ENCODE data around the gene ODAPH. TPM values are rescaled to one million over a fixed set of nuclear protein-coding genes. Genes with fewer than 3 reads are reported as not detected.
A peak's percentile ranks its signal among the peaks of the same experiment; 100 is the strongest.
"Not testable (repeated sequence)": the region's sequence is repeated elsewhere in the genome, so short reads cannot be mapped to it uniquely, and the experiment has no call there.

Gene ODAPH
- total and polyA plus RNA-seq, 4 experiments from 2014 or later = not detected

GRCh38 chr4:75544220-75544619 is 11.6 kb upstream of the ODAPH start:
- H3K36me3 ChIP-seq (ENCODE audit: insufficient read depth, low read length); DNase-seq; H3K4me3 ChIP-seq (ENCODE audit: low read length in 2 of 2); H3K4me1 Mint-ChIP-seq; H3K27ac ChIP-seq (ENCODE audit: low read depth, low read length); H3K4me1 ChIP-seq (ENCODE audit: insufficient read depth, low read length); intact Hi-C loops (cut with micrococcal nuclease); CTCF ChIA-PET (ENCODE audit: partially characterized antibody); POLR2A ChIA-PET (ENCODE audit: partially characterized antibody); H3K9me3 ChIP-seq (ENCODE audit: control insufficient read depth in 1 of 2, low read length in 2 of 2); H3K9me3 Mint-ChIP-seq; H3K27me3 ChIP-seq (ENCODE audit: insufficient read depth, low read length); H3K4me3 Mint-ChIP-seq; H3K27me3 Mint-ChIP-seq: not testable (repeated sequence)
- Mint-ChIP-seq H3K36me3 (peaks cover 23 to 40% of the 10 kb centered on the region in 2 donors), H3K27ac (peak overlapping the region in 1 of 7 donors; percentile 18)

- Mint-ChIP-seq H3K36me3 (peaks cover 20 to 34% of the 10 kb centered on the region in 2 donors), H3K27me3 (no peaks in the 10 kb centered on the region), H3K4me1 (peaks cover 0 to 1% (median 0%) of the 10 kb centered on the region in 4 donors), H3K9me3 (no peaks in the 10 kb centered on the region), H3K27ac (no peak overlapping the region), H3K4me3 (no peak overlapping the region)
- no peak for DNase-seq
- Histone ChIP-seq H3K27ac (ENCODE audit: low read depth, low read length) (no peak overlapping the region), H3K27me3 (ENCODE audit: insufficient read depth, low read length) (no peaks in the 10 kb centered on the region), H3K9me3 (ENCODE audit: control insufficient read depth in 1 of 2, low read length in 2 of 2) (no peaks in the 10 kb centered on the region), H3K4me3 (ENCODE audit: low read length in 2 of 2) (no peak overlapping the region), H3K36me3 (ENCODE audit: insufficient read depth, low read length) (no peaks in the 10 kb centered on the region), H3K4me1 (ENCODE audit: insufficient read depth, low read length) (no peaks in the 10 kb centered on the region)
- CTCF ChIA-PET (ENCODE audit: partially characterized antibody) = no interaction called here
- intact Hi-C loops (cut with micrococcal nuclease) = no loop called here
- POLR2A ChIA-PET (ENCODE audit: partially characterized antibody) = no interaction called here
Observed at GRCh38 chr4:75544870-75545269, 11.0 kb upstream of the ODAPH start.

GRCh38 chr4:75545526-75545925 is 10.3 kb upstream of the ODAPH start:
- Mint-ChIP-seq H3K36me3 (peaks cover 17 to 29% of the 10 kb centered on the region in 2 donors), H3K4me1 (peaks cover 0 to 1% (median 0%) of the 10 kb centered on the region in 4 donors), H3K27ac (peak overlapping the region in 2 of 7 donors; percentile 52 to 57), H3K9me3 (no peaks in the 10 kb centered on the region), H3K4me3 (no peak overlapping the region), H3K27me3 (no peaks in the 10 kb centered on the region)
- Histone ChIP-seq H3K27ac (ENCODE audit: low read depth, low read length) (no peak overlapping the region), H3K27me3 (ENCODE audit: insufficient read depth, low read length) (no peaks in the 10 kb centered on the region), H3K4me3 (ENCODE audit: low read length in 2 of 2) (no peak overlapping the region), H3K36me3 (ENCODE audit: insufficient read depth, low read length) (no peaks in the 10 kb centered on the region), H3K4me1 (ENCODE audit: insufficient read depth, low read length) (no peaks in the 10 kb centered on the region), H3K9me3 (ENCODE audit: control insufficient read depth in 1 of 2, low read length in 2 of 2) (no peaks in the 10 kb centered on the region)
- no peak for DNase-seq
- intact Hi-C loops (cut with micrococcal nuclease) = no loop called here
- ChIA-PET POLR2A (ENCODE audit: partially characterized antibody) (no interaction called here), CTCF (ENCODE audit: partially characterized antibody) (no interaction called here)

- POLR2A ChIA-PET (ENCODE audit: partially characterized antibody) = no interaction called here
- H3K27ac Mint-ChIP-seq = peak overlapping the region in 2 of 7 donors; percentile 31 to 47
- peaks cover 13 to 15% of the 10 kb centered on the region in 2 donors for H3K36me3 Mint-ChIP-seq
- CTCF ChIA-PET (ENCODE audit: partially characterized antibody) = no interaction called here
- no peaks in the 10 kb centered on the region for H3K9me3 Mint-ChIP-seq
- no peak overlapping the region for H3K27ac ChIP-seq (ENCODE audit: low read depth, low read length)
- no peak overlapping the region for H3K4me3 Mint-ChIP-seq
- no peaks in the 10 kb centered on the region for H3K27me3 Mint-ChIP-seq
- no peak for DNase-seq
- intact Hi-C loops (cut with micrococcal nuclease) = no loop called here
- no peaks in the 10 kb centered on the region for H3K36me3 ChIP-seq (ENCODE audit: insufficient read depth, low read length)
- no peaks in the 10 kb centered on the region for H3K9me3 ChIP-seq (ENCODE audit: control insufficient read depth in 1 of 2, low read length in 2 of 2)
- H3K4me3 ChIP-seq (ENCODE audit: low read length in 2 of 2) = no peak overlapping the region
- H3K4me1 Mint-ChIP-seq = peaks cover 0 to 1% (median 0%) of the 10 kb centered on the region in 4 donors
- H3K27me3 ChIP-seq (ENCODE audit: insufficient read depth, low read length) = no peaks in the 10 kb centered on the region
- H3K4me1 ChIP-seq (ENCODE audit: insufficient read depth, low read length) = no peaks in the 10 kb centered on the region
Observed at GRCh38 chr4:75547647-75548387, 8.0 kb upstream of the ODAPH start.

GRCh38 chr4:75549019-75549418 is 6.8 kb upstream of the ODAPH start:
- ChIA-PET CTCF (ENCODE audit: partially characterized antibody) (no interaction called here), POLR2A (ENCODE audit: partially characterized antibody) (no interaction called here)
- Mint-ChIP-seq H3K36me3 (peaks cover 4 to 6% of the 10 kb centered on the region in 2 donors), H3K4me3 (no peak overlapping the region), H3K9me3 (no peaks in the 10 kb centered on the region), H3K27me3 (no peaks in the 10 kb centered on the region), H3K4me1 (peaks cover 0 to 1% (median 0%) of the 10 kb centered on the region in 4 donors), H3K27ac (no peak overlapping the region)
- Histone ChIP-seq H3K4me3 (ENCODE audit: low read length in 2 of 2) (no peak overlapping the region), H3K4me1 (ENCODE audit: insufficient read depth, low read length) (no peaks in the 10 kb centered on the region), H3K36me3 (ENCODE audit: insufficient read depth, low read length) (no peaks in the 10 kb centered on the region), H3K9me3 (ENCODE audit: control insufficient read depth in 1 of 2, low read length in 2 of 2) (no peaks in the 10 kb centered on the region), H3K27ac (ENCODE audit: low read depth, low read length) (no peak overlapping the region), H3K27me3 (ENCODE audit: insufficient read depth, low read length) (no peaks in the 10 kb centered on the region)
- intact Hi-C loops (cut with micrococcal nuclease) = no loop called here
- no peak for DNase-seq

GRCh38 chr4:75552452-75552851 is 3.4 kb upstream of the ODAPH start:
- Histone ChIP-seq H3K4me3 (ENCODE audit: low read length in 2 of 2) (no peak overlapping the region), H3K36me3 (ENCODE audit: insufficient read depth, low read length) (no peaks in the 10 kb centered on the region), H3K9me3 (ENCODE audit: control insufficient read depth in 1 of 2, low read length in 2 of 2) (no peaks in the 10 kb centered on the region), H3K4me1 (ENCODE audit: insufficient read depth, low read length) (no peaks in the 10 kb centered on the region), H3K27ac (ENCODE audit: low read depth, low read length) (no peak overlapping the region), H3K27me3 (ENCODE audit: insufficient read depth, low read length) (no peaks in the 10 kb centered on the region)
- no peak overlapping the region for H3K27ac Mint-ChIP-seq
- peaks cover 1 to 5% of the 10 kb centered on the region in 2 donors for H3K27me3 Mint-ChIP-seq
- no peak for DNase-seq
- peaks cover 0 to 8% (median 4%) of the 10 kb centered on the region in 4 donors for H3K4me1 Mint-ChIP-seq
- H3K36me3 Mint-ChIP-seq = no peaks in the 10 kb centered on the region
- POLR2A ChIA-PET (ENCODE audit: partially characterized antibody) = no interaction called here
- no peaks in the 10 kb centered on the region for H3K9me3 Mint-ChIP-seq
- H3K4me3 Mint-ChIP-seq = no peak overlapping the region
- intact Hi-C loops (cut with micrococcal nuclease) = no loop called here
- CTCF ChIA-PET (ENCODE audit: partially characterized antibody) = no interaction called here

GRCh38 chr4:75557696-75558095 is 1.8 kb downstream of the ODAPH start:
- H3K4me3 ChIP-seq (ENCODE audit: low read length in 2 of 2) = no peak overlapping the region
- Mint-ChIP-seq H3K9me3 (no peaks in the 10 kb centered on the region), H3K36me3 (no peaks in the 10 kb centered on the region), H3K4me3 (no peak overlapping the region), H3K27ac (peak overlapping the region in 1 of 7 donors; percentile 6), H3K27me3 (peaks cover 8 to 10% of the 10 kb centered on the region in 2 donors), H3K4me1 (peaks cover 0 to 8% (median 4%) of the 10 kb centered on the region in 4 donors)
- H3K27ac ChIP-seq (ENCODE audit: low read depth, low read length) = no peak overlapping the region
- CTCF ChIA-PET (ENCODE audit: partially characterized antibody) = interaction anchor here (0.9 kb wide), 1 partner anchor 20 kb away, joined by 3 read pairs; no protein-coding TSS in a partner anchor
- no peaks in the 10 kb centered on the region for H3K27me3 ChIP-seq (ENCODE audit: insufficient read depth, low read length)
- no peaks in the 10 kb centered on the region for H3K9me3 ChIP-seq (ENCODE audit: control insufficient read depth in 1 of 2, low read length in 2 of 2)
- POLR2A ChIA-PET (ENCODE audit: partially characterized antibody) = interaction anchor here (0.6 kb wide), 1 partner anchor 260 kb away, joined by 3 read pairs; no protein-coding TSS in a partner anchor
- H3K4me1 ChIP-seq (ENCODE audit: insufficient read depth, low read length) = no peaks in the 10 kb centered on the region
- intact Hi-C loops (cut with micrococcal nuclease) = no loop called here
- no peak for DNase-seq
- H3K36me3 ChIP-seq (ENCODE audit: insufficient read depth, low read length) = no peaks in the 10 kb centered on the region

Data from CD4-positive, alpha-beta memory T cell (primary cell).